HL-60 (cell line): Measurements from ENCODE around the gene TMEM123.
"Not testable (repeated sequence)": the region's sequence is repeated elsewhere in the genome, so short reads cannot be mapped to it uniquely, and the experiment has no call there.

Experiments
- GABPA ChIP-seq: IDR thresholded peaks from 2 replicates; pipeline ENCODE4 v1.6.1; 2012; ENCODE audit warnings: low read depth
- POLR2AphosphoS5 ChIP-seq: IDR thresholded peaks from 2 replicates; pipeline ENCODE4 v1.6.1; 2012; ENCODE audit warnings: low read depth

- not testable (repeated sequence) for TF ChIP-seq POLR2AphosphoS5, GABPA
These were observed 77.7 kb downstream of the TMEM123 start for GRCh38 chr11:102374633-102375424.
